NB4 (cell line): ENCODE results near the gene KIF12.

ENCODE experiments used
- MAX ChIP-seq: IDR thresholded peaks from 2 replicates; pipeline ENCODE4 v1.6.1; 2011; ENCODE audit warnings: low read depth, low read length
- TF ChIP-seq, protein P1 (sequence below): IDR thresholded peaks from one replicate; pipeline ENCODE4 v1.5.1; 2012; ENCODE audit warnings: low read depth, low read length

DNA sequence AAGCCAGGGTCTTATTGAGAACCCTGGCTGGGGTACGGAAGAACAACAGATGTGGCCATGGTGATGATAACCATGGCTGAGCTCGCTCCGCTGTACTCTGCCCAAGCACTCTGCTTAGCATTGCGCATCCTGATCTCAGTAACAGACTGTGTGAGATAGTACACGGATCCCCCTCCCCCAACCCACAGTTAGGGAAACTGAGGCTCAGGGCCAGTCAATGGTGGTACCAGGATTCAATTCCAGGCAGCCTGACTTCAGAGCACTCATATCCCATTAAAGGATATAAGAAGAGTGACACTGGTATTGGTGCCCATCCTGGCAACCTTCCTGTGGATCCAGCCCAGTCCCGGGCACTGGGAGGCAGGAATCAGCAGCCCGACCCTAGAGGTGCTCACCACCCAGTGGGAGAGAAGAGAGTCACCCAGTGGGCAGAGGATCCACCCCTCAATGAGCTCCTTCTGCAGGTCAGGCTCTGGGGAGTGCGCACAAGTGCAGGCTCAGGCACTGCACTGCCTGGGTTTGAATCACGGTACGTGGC lies 26.5 kb upstream of the KIF12 start:
- TF ChIP-seq MAX, result no peak
- TF ChIP-seq, protein P1, sequence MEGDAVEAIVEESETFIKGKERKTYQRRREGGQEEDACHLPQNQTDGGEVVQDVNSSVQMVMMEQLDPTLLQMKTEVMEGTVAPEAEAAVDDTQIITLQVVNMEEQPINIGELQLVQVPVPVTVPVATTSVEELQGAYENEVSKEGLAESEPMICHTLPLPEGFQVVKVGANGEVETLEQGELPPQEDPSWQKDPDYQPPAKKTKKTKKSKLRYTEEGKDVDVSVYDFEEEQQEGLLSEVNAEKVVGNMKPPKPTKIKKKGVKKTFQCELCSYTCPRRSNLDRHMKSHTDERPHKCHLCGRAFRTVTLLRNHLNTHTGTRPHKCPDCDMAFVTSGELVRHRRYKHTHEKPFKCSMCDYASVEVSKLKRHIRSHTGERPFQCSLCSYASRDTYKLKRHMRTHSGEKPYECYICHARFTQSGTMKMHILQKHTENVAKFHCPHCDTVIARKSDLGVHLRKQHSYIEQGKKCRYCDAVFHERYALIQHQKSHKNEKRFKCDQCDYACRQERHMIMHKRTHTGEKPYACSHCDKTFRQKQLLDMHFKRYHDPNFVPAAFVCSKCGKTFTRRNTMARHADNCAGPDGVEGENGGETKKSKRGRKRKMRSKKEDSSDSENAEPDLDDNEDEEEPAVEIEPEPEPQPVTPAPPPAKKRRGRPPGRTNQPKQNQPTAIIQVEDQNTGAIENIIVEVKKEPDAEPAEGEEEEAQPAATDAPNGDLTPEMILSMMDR, result no peak
